ENCODE data around the gene RBM33. TPM values are rescaled to one million over a fixed set of nuclear protein-coding genes. Genes with fewer than 3 reads are reported as not detected.

Gene RBM33
- total RNA-seq, 4 donors from 2014 or later: 62.8 to 129 (median 92.8) TPM

DNA sequence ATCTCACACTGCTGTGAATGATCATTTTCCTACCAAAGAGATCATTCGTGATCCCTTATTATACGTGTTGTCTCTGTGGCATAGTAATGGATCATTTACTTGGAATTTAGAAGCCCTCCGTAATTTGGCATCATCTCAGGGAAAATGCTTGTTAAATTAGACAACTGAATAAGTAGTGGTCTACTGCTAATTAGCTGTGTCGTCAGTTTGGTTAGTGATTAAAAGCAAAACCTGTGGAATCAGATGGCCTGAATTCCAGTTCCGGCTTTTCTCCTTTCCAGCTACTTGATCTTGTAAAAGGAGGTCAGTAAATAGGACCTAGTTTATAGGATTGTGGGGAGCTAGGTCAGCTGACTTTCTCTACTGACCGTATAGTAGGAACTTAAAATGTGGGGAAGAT is 65.6 kb downstream of the RBM33 start:
- H3K4me3 ChIP-seq: no peak overlapping the region
- H3K9me3 ChIP-seq: no peaks in the 10 kb centered on the region
- peaks cover 0 to 36% (median 12%) of the 10 kb centered on the region in 4 donors for H3K36me3 ChIP-seq
- no peak for DNase-seq
- no peak overlapping the region for H3K27ac ChIP-seq
- intact Hi-C loops (cut with DNase I; ENCODE audit: low total_unique reads) (no loop called here), in situ Hi-C loops (cut with MboI; ENCODE audit: low pct_ligation_motif_present in 1 of 4, low pct_unique_long_range_greater_than_20kb in 1 of 4, low sequenced_read_pairs in 3 of 4) (no loop called here)
- 88 to 89% methylated on average over 5 to 6 of the region's 6 CpGs for WGBS, 2 donors (ENCODE audit: low coverage in 1 of 2)
- H3K27me3 ChIP-seq: no peaks in the 10 kb centered on the region
- TF ChIP-seq POLR2AphosphoS5 (IDR thresholded peaks at IDR 0.05) (no peak), EP300 (IDR thresholded peaks at IDR 0.05; ENCODE audit: low read depth) (no peak), POLR2A (IDR thresholded peaks at IDR 0.05) (no peak)
- TF ChIP-seq, protein P1, sequence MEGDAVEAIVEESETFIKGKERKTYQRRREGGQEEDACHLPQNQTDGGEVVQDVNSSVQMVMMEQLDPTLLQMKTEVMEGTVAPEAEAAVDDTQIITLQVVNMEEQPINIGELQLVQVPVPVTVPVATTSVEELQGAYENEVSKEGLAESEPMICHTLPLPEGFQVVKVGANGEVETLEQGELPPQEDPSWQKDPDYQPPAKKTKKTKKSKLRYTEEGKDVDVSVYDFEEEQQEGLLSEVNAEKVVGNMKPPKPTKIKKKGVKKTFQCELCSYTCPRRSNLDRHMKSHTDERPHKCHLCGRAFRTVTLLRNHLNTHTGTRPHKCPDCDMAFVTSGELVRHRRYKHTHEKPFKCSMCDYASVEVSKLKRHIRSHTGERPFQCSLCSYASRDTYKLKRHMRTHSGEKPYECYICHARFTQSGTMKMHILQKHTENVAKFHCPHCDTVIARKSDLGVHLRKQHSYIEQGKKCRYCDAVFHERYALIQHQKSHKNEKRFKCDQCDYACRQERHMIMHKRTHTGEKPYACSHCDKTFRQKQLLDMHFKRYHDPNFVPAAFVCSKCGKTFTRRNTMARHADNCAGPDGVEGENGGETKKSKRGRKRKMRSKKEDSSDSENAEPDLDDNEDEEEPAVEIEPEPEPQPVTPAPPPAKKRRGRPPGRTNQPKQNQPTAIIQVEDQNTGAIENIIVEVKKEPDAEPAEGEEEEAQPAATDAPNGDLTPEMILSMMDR (IDR thresholded peaks at IDR 0.05): no peak
- no peaks in the 10 kb centered on the region for H3K4me1 ChIP-seq

DNA sequence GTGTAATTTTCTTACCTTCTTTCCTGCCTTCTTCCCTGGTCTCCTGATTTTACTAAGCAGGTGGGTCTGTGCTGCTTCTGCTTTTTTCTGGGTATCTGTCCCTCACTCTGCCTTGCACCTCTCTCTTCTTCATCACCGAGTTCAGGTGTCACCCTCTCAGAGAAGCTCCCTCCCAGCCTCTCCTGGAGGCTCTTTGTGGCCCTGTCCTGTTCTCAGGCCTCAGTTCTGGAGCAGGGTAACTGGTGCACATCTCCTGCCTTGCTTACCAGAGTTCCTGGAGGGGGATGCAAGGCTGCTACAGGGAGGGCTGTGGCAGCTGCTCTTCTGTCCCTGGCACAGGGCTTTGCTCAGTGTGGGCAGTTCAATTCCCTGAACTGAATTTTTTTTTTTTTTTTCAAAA is 66.1 kb downstream of the RBM33 start:
- DNase-seq: no peak
- no peaks in the 10 kb centered on the region for H3K27me3 ChIP-seq
- H3K4me1 ChIP-seq: no peaks in the 10 kb centered on the region
- in situ Hi-C loops (cut with MboI; ENCODE audit: low pct_ligation_motif_present in 1 of 4, low pct_unique_long_range_greater_than_20kb in 1 of 4, low sequenced_read_pairs in 3 of 4) (no loop called here), intact Hi-C loops (cut with DNase I; ENCODE audit: low total_unique reads) (no loop called here)
- H3K27ac ChIP-seq: no peak overlapping the region
- no peak overlapping the region for H3K4me3 ChIP-seq
- no peaks in the 10 kb centered on the region for H3K9me3 ChIP-seq
- WGBS, 2 donors (ENCODE audit: low coverage in 1 of 2): 79% methylated on average over 1 of the region's 1 CpG; no CpG with 5 or more reads in 1 of the 2 donors
- no peak for TF ChIP-seq EP300 (IDR thresholded peaks at IDR 0.05; ENCODE audit: low read depth)
- no peak for TF ChIP-seq POLR2AphosphoS5 (IDR thresholded peaks at IDR 0.05)
- TF ChIP-seq, protein P1 (IDR thresholded peaks at IDR 0.05): no peak
- no peak for TF ChIP-seq POLR2A (IDR thresholded peaks at IDR 0.05)
- peaks cover 0 to 36% (median 12%) of the 10 kb centered on the region in 4 donors for H3K36me3 ChIP-seq

DNA sequence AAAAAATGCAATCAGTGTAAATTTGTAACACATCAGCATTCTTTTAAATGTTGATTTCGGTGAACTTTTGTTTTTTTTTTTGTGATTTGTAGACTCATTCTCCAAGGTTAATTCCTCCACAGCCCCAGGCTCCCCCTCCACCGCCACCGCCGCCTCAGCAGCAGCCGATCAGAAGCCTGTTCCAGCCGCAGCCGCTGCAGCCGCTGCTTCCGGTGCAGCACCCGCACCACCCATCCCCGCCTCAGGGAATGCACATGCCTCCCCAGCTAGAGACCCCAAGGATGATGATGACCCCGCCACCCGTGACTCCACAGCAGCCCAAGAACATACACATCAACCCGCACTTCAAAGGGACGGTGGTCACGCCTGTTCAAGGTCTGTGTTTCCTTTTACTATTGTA is 66.6 kb downstream of the RBM33 start:
- no peak overlapping the region for H3K4me3 ChIP-seq
- H3K27me3 ChIP-seq: no peaks in the 10 kb centered on the region
- TF ChIP-seq POLR2A (IDR thresholded peaks at IDR 0.05): no peak
- TF ChIP-seq, protein P1 (IDR thresholded peaks at IDR 0.05): no peak
- no peak for TF ChIP-seq POLR2AphosphoS5 (IDR thresholded peaks at IDR 0.05)
- TF ChIP-seq EP300 (IDR thresholded peaks at IDR 0.05; ENCODE audit: low read depth): no peak
- intact Hi-C loops (cut with DNase I; ENCODE audit: low total_unique reads) (no loop called here), in situ Hi-C loops (cut with MboI; ENCODE audit: low pct_ligation_motif_present in 1 of 4, low pct_unique_long_range_greater_than_20kb in 1 of 4, low sequenced_read_pairs in 3 of 4) (no loop called here)
- no peak overlapping the region for H3K27ac ChIP-seq
- H3K4me1 ChIP-seq: no peaks in the 10 kb centered on the region
- H3K36me3 ChIP-seq: peaks cover 0 to 35% (median 12%) of the 10 kb centered on the region in 4 donors
- 95 to 98% methylated on average over 12 to 16 of the region's 16 CpGs for WGBS, 2 donors (ENCODE audit: low coverage in 1 of 2)
- H3K9me3 ChIP-seq: no peaks in the 10 kb centered on the region
- no peak for DNase-seq

DNA sequence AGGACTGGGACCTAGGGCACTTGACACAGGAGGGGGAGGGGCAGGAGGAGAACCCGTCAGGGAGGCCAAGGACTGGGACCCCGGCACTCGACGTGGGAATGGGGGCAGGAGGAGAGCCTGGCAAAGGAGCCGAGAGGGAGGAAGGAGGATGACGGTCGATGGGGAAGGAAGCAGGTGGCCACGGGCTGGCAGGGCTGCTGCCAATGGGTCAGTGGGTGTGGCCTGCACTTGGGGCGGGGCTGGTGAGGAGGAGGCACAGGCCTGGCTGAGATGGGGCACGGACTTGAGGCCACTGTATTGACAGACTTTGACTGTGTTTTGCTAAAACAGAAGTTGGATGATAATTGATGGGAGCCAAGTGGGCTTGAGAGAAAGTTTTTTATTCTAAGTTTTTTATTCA is 68.9 kb downstream of the RBM33 start:
- Histone ChIP-seq H3K4me3 (no peak overlapping the region), H3K36me3 (peaks cover 0 to 21% (median 8%) of the 10 kb centered on the region in 4 donors), H3K27me3 (no peaks in the 10 kb centered on the region), H3K27ac (no peak overlapping the region), H3K4me1 (no peaks in the 10 kb centered on the region), H3K9me3 (no peaks in the 10 kb centered on the region)
- in situ Hi-C loops (cut with MboI; ENCODE audit: low pct_ligation_motif_present in 1 of 4, low pct_unique_long_range_greater_than_20kb in 1 of 4, low sequenced_read_pairs in 3 of 4) (no loop called here), intact Hi-C loops (cut with DNase I; ENCODE audit: low total_unique reads) (no loop called here)
- peak; percentile 26 for DNase-seq
- TF ChIP-seq EP300 (IDR thresholded peaks at IDR 0.05; ENCODE audit: low read depth) (no peak), POLR2AphosphoS5 (IDR thresholded peaks at IDR 0.05) (no peak), POLR2A (IDR thresholded peaks at IDR 0.05) (no peak)
- TF ChIP-seq, protein P1 (IDR thresholded peaks at IDR 0.05): no peak
- 61 to 90% methylated on average over 4 to 10 of the region's 10 CpGs for WGBS, 2 donors (ENCODE audit: low coverage in 1 of 2)
